Ishikawa (cell line): Measurements from ENCODE around the gene SRC.

Experiments used
- CEBPB ChIP-seq: IDR thresholded peaks from 2 replicates; pipeline ENCODE4 v1.6.1; 2012
- EGR1 ChIP-seq: IDR thresholded peaks from 2 replicates; pipeline ENCODE4 v1.6.1; 2012
- EP300 ChIP-seq: IDR thresholded peaks from 2 replicates; pipeline ENCODE4 v1.6.1; 2012; ENCODE audit warnings: borderline replicate concordance
- TCF12 ChIP-seq: IDR thresholded peaks from 2 replicates; pipeline ENCODE4 v1.6.1; 2012; ENCODE audit warnings: low read depth
- YY1 ChIP-seq: IDR thresholded peaks from 2 replicates; pipeline ENCODE4 v1.6.1; 2012; ENCODE audit warnings: low read depth

DNA sequence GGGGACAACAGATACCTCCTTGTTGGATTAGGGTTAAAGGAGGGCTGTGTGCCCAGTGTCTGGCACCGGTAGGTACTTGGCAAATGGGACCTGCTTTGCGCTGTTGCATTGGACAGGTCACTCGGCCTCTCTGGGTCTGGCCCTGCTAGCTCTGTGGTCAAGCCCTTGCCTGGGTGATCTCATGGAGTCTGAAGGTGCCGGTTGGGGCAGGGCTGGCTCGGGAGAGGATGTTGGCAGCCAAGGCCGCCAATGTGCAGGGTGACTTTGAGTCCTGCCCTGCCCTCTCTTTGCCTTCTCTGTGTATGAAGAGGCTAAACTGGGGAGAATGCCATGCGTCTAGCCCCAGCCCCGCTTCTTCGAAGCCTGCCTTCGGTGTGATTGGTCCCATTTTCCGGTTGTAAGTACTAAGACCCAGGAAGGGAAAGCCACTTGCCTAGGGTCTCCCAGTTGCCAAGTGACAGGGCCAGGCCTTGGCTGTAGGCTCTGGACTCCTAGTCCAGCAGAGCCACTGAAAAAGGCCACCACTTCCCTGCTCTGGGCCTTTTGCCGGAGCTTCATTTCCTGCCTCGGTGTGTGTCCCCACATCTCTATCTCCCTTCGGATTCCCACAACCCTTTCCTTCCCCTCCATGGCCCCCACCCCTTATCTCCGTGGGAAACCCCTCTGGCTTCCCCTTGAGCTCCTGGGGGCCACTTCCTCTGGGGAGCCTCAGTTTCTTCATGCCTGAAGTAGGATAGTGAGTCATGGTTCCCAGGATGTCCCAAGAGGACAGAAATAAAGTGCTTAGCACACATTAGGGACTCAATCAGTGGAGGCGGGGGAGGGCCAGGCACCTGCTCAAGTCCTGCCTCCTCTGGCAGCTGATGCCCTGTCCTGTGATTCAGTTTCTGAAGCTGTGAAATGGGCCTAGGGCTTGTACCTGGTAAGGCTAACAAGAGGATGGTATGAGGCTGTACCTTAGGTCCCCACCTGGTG is 3.9 kb downstream of the SRC start:
- no peak for TF ChIP-seq TCF12
- no peak for TF ChIP-seq YY1
- no peak for TF ChIP-seq EGR1
- TF ChIP-seq EP300 = no peak
- no peak for TF ChIP-seq CEBPB
